SHP77 treated with DMSO at 0.1 percent for 48 hours (cell line): ENCODE measurements around the gene LRTM2.
"Not testable (repeated sequence)": the region's sequence is repeated elsewhere in the genome, so short reads cannot be mapped to it uniquely, and the experiment has no call there.

Source experiments
- DNase-seq: peaks from one replicate; lab custom pipeline; 2025; lab: John Stamatoyannopoulos, UW

Gene LRTM2

DNA sequence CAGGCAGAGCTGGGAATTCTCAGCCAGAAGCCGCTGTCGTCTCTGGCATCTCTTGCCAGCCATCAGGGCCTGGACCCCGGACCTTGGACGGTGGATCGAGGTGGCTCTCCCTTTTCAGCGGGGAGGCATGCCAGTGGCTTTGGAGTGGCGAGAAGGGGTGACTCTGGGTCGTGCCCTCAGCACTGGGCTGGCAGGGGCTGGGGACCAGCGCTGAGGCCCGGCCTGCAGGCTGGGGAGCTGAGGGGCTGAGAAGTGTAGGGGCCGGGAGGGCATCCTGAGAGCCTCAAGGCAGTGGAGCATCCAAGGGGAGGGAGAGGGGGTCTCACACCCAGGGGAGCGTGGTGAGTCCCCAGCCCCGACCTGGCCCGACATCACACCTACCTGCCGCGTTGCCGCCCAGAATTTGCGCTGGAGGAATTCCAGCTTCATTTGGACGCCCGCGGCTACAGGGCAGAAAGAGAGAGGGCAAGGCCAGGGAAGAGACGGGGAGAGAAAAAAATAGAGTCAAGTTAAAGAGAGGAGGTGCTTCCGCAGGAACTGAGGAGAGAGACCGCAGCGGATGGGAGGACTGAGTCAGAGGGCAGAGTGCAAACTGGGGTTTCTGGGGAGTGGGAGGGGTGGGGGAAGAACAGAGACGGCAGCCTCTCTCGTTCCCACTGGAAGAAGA, 9.0 kb upstream of the LRTM2 start:
- DNase-seq = no peak

DNA sequence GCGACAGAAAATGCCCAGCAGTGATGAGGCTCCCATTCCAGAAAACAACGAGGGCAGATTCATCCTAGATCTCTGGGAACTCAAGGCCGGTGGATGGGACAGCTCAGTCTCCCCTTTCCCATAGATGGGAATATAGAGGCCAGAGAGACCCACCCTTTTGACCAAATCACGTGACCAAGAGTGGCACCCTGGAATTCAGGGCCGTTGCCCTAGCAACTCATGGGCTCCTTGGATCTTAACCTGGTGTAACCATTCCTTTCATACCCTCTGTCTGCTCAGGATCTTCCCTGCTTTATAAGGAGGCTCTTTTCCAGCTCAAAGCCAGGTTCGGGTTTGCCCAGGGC, 8.4 kb upstream of the LRTM2 start:
- no peak for DNase-seq

- DNase-seq = no peak
Observed at GRCh38 chr12:1812650-1813302, 7.6 kb upstream of the LRTM2 start.

DNA sequence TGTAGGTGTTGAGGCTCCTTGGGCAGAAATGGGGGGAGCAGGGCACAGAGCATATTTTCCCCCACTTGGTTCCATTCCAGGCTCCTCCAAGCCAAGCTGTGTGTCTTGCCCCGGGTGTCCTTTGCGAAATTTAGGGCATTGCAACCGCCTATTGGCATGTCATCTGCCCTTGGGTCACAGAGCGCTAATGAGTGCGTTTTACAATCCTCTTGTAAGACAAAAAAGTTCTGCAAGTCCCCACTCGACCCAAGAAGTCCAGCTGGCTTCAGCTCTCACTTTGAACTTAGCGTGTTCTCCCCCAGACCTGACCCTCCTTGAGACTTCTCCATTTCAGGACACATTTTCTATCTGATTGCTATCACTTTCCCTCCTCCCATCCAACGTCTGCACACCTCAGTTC, 6.1 kb upstream of the LRTM2 start:
- DNase-seq = no peak

DNA sequence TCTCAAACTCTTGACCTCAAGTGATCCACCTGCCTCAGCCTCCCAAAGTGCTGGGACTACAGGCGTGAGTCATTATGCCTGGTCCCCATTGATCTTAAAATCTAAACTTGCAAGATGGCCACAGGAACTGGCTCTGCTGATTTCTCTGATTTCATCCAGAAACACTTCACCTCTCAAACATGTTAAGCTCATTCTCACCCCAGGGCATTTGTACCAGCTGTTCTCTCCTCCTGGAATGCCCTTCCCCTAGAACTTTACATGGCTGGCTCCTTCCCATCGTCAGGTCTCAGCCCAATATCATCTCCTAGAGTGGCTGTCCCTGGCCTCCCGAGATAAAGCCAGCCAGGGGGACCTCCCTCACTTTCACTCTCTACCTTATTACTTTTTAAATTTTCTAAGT, 5.3 kb upstream of the LRTM2 start:
- no peak for DNase-seq

GRCh38 chr12:1815814-1816729, 4.3 kb upstream of the LRTM2 start:
- DNase-seq = no peak

DNA sequence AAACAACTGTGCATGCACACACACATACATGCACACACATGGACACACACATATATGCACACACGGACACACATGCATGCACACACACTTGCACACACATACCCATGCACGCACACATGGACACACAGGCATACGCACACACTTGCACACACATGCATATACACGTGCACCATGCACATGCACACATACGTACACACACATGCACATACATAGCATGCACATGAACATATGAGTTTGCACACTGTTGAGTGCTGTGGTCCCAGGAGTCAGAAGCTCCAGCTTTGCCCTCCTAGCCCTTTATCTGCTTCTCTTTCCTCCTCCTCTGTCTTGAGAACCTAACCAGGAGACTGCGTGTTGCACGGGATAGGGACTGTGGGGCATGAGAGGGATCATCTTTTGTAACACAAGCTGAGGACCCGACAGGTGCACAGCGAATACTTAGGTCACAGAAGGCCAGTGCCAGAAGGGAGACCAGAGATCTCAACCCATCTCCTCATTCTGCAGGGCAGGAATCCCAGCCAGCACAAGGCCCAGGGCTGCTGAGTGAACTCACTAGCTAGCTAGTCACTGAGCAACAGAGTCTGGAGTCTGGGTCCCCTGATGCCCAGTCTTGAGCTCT, 3.5 kb upstream of the LRTM2 start:
- no peak for DNase-seq

GRCh38 chr12:1817928-1818327, 2.4 kb upstream of the LRTM2 start:
- DNase-seq = not testable (repeated sequence)

DNA sequence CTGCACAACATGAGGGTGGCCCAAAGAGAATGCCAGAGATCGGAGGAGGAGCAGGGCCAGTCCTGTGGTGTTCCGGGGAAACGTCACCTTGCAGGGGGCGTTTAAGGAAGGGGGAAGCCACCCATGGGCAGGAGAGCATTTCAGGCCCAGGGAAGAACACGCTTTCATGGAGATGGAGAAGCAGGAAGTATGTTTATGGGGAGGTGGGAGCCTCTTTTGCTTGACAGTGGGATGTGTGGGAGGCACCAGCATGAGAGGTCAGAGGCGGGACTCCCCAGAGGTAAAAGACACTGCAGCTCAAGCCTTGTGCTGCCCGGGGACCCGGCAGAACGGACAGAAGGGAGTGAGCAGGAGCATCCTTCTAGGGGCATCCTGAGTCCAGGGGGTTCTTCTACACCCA, 1.3 kb upstream of the LRTM2 start:
- no peak for DNase-seq

DNA sequence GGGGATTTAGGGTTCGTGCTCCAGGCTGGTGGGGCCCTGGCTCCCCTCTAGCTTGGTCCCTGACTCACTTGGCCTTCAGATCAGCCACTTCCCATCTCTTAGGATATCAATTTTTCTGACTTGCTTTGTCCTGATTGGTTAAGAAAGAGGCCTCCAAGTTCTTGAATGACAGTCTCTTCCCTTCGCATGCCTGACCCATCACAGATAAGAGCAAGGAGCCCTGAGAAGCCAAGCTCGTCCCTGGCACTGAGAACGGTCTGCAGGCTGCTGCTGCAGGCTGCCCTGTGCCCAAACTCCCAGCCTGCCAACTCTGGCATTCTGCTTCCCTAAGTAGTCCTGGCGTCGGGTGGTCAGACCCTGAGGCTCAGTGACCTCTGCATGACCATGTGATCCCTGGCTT, 794 bp upstream of the LRTM2 start:
- no peak for DNase-seq

- no peak for DNase-seq
Observed at GRCh38 chr12:1820896-1821291, 529 bp downstream of the LRTM2 start.

GRCh38 chr12:1821805-1822204, 1.4 kb downstream of the LRTM2 start:
- no peak for DNase-seq

DNA sequence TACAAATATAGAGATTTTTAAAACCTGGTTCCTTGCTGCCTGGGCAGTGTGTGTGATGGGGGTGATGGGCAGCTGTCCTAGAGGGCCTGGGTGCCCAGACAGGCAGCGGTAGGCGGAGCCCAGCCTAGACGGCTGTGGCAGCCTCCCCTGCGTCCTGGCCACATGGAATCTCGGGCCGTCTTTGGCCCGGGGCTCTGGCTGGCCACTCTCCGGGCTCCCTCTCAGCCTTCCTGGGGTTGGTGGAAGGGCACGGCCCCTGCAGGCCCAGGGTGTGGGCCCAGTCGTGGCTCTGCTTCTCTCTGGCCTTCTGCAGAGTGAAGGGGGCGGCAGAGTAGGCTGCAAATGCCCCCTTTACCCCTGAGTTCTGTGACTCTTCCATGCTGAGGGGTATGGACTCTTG, 2.3 kb downstream of the LRTM2 start:
- DNase-seq = no peak

GRCh38 chr12:1823237-1823636, 2.9 kb downstream of the LRTM2 start:
- DNase-seq = no peak

DNA sequence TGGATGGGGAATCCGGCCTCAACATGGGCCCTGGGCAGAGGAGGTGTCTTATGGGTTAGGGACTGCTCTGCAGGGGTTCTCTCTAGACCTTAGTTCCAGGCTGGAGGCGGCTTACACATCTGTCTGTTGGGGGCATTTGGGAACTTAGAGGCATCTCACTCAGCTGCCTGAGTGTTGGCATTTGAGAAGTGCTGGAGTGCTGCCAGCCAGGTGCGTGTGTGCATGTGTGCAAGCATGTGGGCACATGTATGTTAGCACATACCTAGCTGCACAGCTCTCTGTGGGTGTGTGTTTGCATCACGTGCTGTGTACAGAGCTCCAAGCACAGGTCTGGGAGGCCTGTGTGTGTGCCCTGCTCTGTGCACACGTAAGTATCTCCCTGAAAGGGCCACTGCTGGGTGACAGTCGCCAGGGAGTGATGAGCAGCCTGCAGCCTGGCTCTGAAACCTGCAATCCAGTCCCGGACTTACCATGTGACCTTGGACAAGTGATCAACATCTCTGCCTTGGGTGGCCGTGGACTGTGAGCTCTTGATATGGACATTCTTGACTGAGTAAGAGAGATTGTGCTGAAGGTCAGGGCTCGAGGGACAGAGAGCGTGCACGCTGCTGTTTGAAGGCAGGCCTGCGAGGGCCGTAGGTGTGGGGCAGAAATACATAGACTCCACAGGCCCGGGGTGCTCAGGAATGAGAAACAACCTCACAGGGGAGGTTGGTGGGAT, 5.2 kb downstream of the LRTM2 start:
- no peak for DNase-seq

GRCh38 chr12:1826401-1826800, 6.0 kb downstream of the LRTM2 start:
- no peak for DNase-seq

DNA sequence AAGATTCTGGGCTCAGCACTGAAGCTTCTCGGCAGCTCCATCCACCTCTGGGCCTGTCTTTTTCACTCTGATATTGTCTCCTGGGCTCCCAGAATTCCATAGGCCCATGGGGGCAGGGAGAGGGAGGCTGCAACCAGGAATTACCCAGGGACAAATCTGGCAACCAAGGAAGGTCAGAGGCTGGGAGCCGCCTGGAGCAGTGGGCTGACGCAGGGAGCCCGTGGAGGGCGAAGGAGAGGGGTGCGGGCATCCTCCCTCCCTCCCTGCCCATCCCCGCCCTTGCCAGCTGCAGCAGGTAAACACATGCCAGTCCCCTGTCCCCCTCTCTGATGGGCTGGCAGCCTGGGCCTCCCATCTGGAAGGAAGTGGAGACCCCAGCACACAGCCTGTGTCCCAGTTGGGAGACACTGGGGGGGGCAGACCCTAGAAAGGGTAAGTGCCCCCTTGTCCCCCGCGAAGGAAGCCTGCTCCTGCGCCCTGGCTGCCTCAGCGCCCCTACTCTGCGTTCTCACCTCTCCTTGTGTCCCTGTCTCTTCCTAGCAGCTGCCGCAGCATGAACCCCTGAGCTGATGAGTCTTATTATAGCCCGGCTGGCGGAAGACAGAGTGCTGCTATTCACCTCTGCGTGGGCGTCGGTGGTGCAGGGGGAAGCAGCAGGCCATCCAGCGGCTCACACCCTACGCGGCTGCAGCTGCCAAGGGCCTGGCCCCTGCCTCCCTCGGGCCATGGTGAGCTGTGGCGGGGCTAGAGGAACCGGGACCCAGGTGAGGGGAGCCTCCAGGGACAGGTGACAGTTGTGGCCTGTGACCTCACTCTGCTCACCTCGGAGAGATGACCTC, 6.7 kb downstream of the LRTM2 start:
- no peak for DNase-seq

GRCh38 chr12:1827826-1828805, 7.8 kb downstream of the LRTM2 start:
- no peak for DNase-seq

DNA sequence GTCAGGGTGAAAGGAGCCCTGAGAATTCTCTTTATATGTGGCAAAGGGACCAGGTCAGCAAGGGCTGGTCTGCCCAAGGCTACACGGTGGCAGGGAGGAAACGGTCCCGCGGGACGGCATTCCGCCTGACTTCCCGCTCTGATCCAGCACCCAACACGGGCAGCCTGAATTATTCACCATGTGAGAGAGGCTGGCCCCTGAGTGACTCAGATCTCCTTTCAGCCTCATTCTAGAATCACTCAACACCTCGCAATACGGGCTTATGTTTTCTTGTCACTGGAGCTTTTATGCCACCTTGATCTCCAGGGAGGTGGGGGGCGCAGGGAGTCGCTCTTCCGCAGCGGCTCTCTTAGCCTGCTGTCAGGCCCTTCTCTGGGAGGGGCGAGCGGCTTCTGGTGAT, 8.5 kb downstream of the LRTM2 start:
- no peak for DNase-seq
